ENCODE results near the gene CHD3.

- no peak for TF ChIP-seq CTCF (IDR thresholded peaks at IDR 0.05; ENCODE audit: borderline replicate concordance, extremely low read depth, low read length, poor library complexity, severe bottlenecking)
- TF ChIP-seq EZH2 (IDR thresholded peaks at IDR 0.05; ENCODE audit: borderline replicate concordance, low read depth, low read length, severe bottlenecking), result no peak
Measured at GRCh38 chr17:7888184-7888920, at the start of gene CHD3.

All from DND-41 (cell line).